Epithelial cell of proximal tubule (primary cell): ENCODE data around the gene AKIP1. TPM values are rescaled to one million over a fixed set of nuclear protein-coding genes. Genes with fewer than 3 reads are reported as not detected.

ENCODE experiments used
- DNase-seq: peaks from one replicate; pipeline ENCODE4 v3.0.0-alpha.2; 2011; ENCODE audit warnings: low read depth
- H3K4me3 ChIP-seq: 2 replicates; pipeline ENCODE4 v1.5.1; 2011; ENCODE audit warnings: low read depth, mild to moderate bottlenecking, low read length
- CTCF ChIP-seq: conservative IDR thresholded peaks from 2 replicates; pipeline ENCODE4 v1.5.1; 2012; ENCODE audit warnings: low read depth, mild to moderate bottlenecking, low read length
- total RNA-seq: library from RNA; depleted of rRNA; stranded (reverse); fragments of >200 nt; gene quantifications from 2 replicates; pipeline ENCODE4 v1.2.3, GENCODE V29; 2015

Gene AKIP1
- total RNA-seq, 1 donor from 2014 or later, result 49.6 TPM

GRCh38 chr11:8905528-8906165 lies 5.3 kb upstream of the AKIP1 start:
- TF ChIP-seq CTCF, result no peak
- H3K4me3 ChIP-seq, result no peak overlapping the region
- DNase-seq, result no peak

DNA sequence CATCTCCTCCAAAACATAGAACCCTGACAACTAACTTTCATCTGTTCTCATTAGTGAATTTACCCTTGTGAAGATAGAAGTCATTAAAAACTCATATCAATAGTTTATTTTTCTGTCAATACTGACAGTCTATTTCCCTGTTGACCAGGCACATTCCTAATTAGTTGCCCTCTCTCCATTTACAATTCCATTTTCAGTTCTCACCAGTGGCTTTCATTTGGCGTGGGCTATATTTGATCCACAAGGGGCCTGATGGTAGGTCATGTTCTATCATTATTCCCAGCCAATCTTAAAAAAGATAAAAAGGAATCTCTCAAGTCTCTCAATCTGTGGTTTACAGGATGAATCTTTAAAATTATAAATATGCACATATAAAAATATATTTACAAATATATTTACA lies 3.9 kb upstream of the AKIP1 start:
- TF ChIP-seq CTCF, result no peak
- no peak for DNase-seq
- H3K4me3 ChIP-seq, result no peak overlapping the region

DNA sequence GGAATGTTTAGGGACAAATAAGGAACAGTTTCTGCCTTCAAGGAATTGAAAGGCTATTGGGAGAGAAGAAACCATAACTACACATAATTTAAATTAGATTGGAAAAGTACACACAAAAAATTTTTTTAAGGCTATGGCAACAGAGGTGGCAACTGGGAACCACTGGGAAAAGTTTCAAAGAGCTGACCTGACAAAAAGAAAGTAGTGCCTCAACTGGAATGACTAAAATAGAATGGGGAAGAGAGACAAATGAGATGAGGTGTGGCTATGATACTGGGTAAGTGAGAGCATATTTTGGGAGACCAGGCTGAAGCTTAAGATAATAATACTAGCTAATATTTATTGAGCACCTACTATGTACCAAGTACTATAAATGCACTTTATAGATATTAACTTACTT lies 2.9 kb upstream of the AKIP1 start:
- DNase-seq, result no peak
- TF ChIP-seq CTCF, result no peak
- no peak overlapping the region for H3K4me3 ChIP-seq

DNA sequence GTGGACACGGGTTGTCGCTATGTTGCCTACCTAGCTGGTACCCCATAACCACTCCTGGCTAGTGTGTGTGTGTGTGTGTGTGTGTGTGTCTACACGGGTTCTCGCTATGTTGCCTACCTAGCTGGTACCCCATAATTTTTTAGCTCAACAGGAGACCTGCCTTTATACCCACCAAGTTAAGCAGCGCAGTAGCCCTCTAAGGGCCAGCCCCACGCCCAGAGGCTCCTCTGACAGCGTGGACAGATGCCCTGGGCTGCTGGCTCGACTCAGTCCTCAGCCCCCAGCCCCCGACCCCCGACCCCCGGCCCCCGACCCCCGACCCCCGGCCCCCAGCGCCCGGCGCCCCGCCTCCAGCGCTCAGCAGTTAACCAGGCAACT lies 351 bp upstream of the AKIP1 start:
- no peak for DNase-seq
- H3K4me3 ChIP-seq, result peak overlapping the region; percentile 64
- no peak for TF ChIP-seq CTCF

- TF ChIP-seq CTCF, result peak; percentile 79
- DNase-seq, result no peak
- no peak overlapping the region for H3K4me3 ChIP-seq
These were observed 3.1 kb downstream of the AKIP1 start for GRCh38 chr11:8913961-8914660.

DNA sequence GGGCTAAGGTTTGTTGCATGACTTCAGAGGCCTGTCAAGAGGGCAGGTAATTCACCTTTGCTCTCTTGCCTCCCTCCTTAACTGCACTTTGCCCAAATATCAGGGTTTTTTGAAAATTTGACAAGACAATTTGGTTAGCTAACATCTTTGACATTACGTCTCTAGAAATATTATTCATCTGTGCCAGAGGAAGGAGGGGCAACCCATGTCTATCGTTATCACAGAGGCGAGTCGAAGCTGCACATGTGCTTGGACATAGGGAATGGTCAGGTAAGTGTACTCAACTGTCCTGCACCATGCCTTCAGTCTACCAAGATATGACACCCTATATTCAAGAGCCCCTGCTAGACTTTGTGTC lies 3.7 kb downstream of the AKIP1 start:
- no peak for DNase-seq
- TF ChIP-seq CTCF, result no peak

More for the DNA sequence above, 3.7 kb downstream of the AKIP1 start:
- H3K4me3 ChIP-seq, result no peak overlapping the region
